ENCODE data around the gene TBK1. TPM values are rescaled to one million over a fixed set of nuclear protein-coding genes. Genes with fewer than 3 reads are reported as not detected.
"Not testable (repeated sequence)": the region's sequence is repeated elsewhere in the genome, so short reads cannot be mapped to it uniquely, and the experiment has no call there.

TBK1 gene
- total RNA-seq, 1 donor from 2014 or later = 29.9 TPM

- ATAC-seq = no peak
- intact Hi-C loops (cut with DNase I) = no loop called here
- DNase-seq (ENCODE audit: low spot score) = no peak
Measured at GRCh38 chr12:64486657-64487056, 34.7 kb downstream of the TBK1 start.

GRCh38 chr12:64491718-64492117, 39.8 kb downstream of the TBK1 start:
- DNase-seq (ENCODE audit: low spot score) (no peak), ATAC-seq (no peak)
- intact Hi-C loops (cut with DNase I) = no loop called here

- intact Hi-C loops (cut with DNase I) = no loop called here
- no peak for DNase-seq (ENCODE audit: low spot score)
Measured at GRCh38 chr12:64493513-64493912, 41.6 kb downstream of the TBK1 start.

GRCh38 chr12:64494998-64495729, 43.2 kb downstream of the TBK1 start:
- intact Hi-C loops (cut with DNase I) = no loop called here
- DNase-seq (ENCODE audit: low spot score) = no peak
- ATAC-seq = no peak

More at GRCh38 chr12:64493513-64493912, 41.6 kb downstream of the TBK1 start:
- ATAC-seq = no peak

GRCh38 chr12:64496839-64497400, 45.0 kb downstream of the TBK1 start:
- ATAC-seq (no peak), DNase-seq (ENCODE audit: low spot score) (no peak)
- intact Hi-C loops (cut with DNase I) = no loop called here

GRCh38 chr12:64497484-64497883, 45.6 kb downstream of the TBK1 start:
- DNase-seq (ENCODE audit: low spot score) (no peak), ATAC-seq (no peak)
- intact Hi-C loops (cut with DNase I) = no loop called here

GRCh38 chr12:64497903-64498302, 46.0 kb downstream of the TBK1 start:
- ATAC-seq (no peak), DNase-seq (ENCODE audit: low spot score) (no peak)
- intact Hi-C loops (cut with DNase I) = no loop called here

GRCh38 chr12:64500394-64500793, 48.5 kb downstream of the TBK1 start:
- intact Hi-C loops (cut with DNase I) = no loop called here
- no peak for DNase-seq (ENCODE audit: low spot score)
- no peak for ATAC-seq

GRCh38 chr12:64501486-64501885, 49.6 kb downstream of the TBK1 start:
- DNase-seq (ENCODE audit: low spot score) (no peak), ATAC-seq (no peak)
- intact Hi-C loops (cut with DNase I) = no loop called here

GRCh38 chr12:64506955-64507354, 55.0 kb downstream of the TBK1 start:
- intact Hi-C loops (cut with DNase I) = no loop called here
- no peak for DNase-seq (ENCODE audit: low spot score)
- ATAC-seq = no peak

- DNase-seq (ENCODE audit: low spot score) (no peak), ATAC-seq (no peak)
- intact Hi-C loops (cut with DNase I) = no loop called here
Measured at GRCh38 chr12:64510667-64511066, 58.7 kb downstream of the TBK1 start.

- DNase-seq (ENCODE audit: low spot score) = no peak
- no peak for ATAC-seq
- intact Hi-C loops (cut with DNase I) = no loop called here
Measured at GRCh38 chr12:64518396-64518795, 66.5 kb downstream of the TBK1 start.

- ATAC-seq (no peak), DNase-seq (ENCODE audit: low spot score) (no peak)
- intact Hi-C loops (cut with DNase I) = no loop called here
Measured at GRCh38 chr12:64521833-64522232, 69.9 kb downstream of the TBK1 start.

GRCh38 chr12:64522316-64522715, 70.4 kb downstream of the TBK1 start:
- intact Hi-C loops (cut with DNase I) = no loop called here
- ATAC-seq = no peak
- no peak for DNase-seq (ENCODE audit: low spot score)

GRCh38 chr12:64522807-64523206, 70.9 kb downstream of the TBK1 start:
- intact Hi-C loops (cut with DNase I) = no loop called here
- ATAC-seq = no peak
- no peak for DNase-seq (ENCODE audit: low spot score)

- ATAC-seq; DNase-seq (ENCODE audit: low spot score); intact Hi-C loops (cut with DNase I): not testable (repeated sequence)
Measured at GRCh38 chr12:64523565-64524444, 71.9 kb downstream of the TBK1 start.

- intact Hi-C loops (cut with DNase I) = no loop called here
Measured at GRCh38 chr12:64525461-64526160, 73.7 kb downstream of the TBK1 start.

GRCh38 chr12:64526859-64527258, 74.9 kb downstream of the TBK1 start:
- DNase-seq (ENCODE audit: low spot score) = no peak
- intact Hi-C loops (cut with DNase I) = no loop called here
- no peak for ATAC-seq

More at GRCh38 chr12:64525461-64526160, 73.7 kb downstream of the TBK1 start:
- no peak for ATAC-seq
- no peak for DNase-seq (ENCODE audit: low spot score)

GRCh38 chr12:64528616-64529015, 76.7 kb downstream of the TBK1 start:
- DNase-seq (ENCODE audit: low spot score) (no peak), ATAC-seq (no peak)
- intact Hi-C loops (cut with DNase I) = no loop called here

All from sciatic nerve (tissue), 2 donors.